ENCODE data around the gene AGAP1. TPM values are rescaled to one million over a fixed set of nuclear protein-coding genes. Genes with fewer than 3 reads are reported as not detected.
"Not testable (repeated sequence)": the region's sequence is repeated elsewhere in the genome, so short reads cannot be mapped to it uniquely, and the experiment has no call there.

AGAP1 gene
- total RNA-seq, 4 donors from 2014 or later = 33.7 to 55.2 (median 37.5) TPM

DNA sequence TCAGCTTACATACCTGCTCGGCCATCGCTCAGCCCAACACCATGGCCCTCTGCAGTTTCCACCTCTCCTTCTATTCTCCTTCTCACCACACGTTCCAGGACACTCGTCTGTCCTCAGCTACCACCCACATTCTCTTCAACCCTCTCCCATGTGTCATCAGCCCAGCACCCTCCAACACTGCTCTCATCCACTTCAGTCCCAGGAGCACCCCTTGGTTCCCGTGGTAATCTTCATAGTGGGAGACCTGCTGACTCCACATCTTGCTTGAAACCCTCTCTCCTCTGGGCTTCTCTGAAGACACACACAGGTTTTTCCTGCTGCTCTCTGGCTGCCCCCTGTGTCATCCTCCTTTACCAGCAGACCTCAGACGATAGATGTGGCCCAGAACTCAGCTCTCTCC, 445.6 kb downstream of the AGAP1 start:
- Histone ChIP-seq H3K4me1 (peaks cover 0 to 15% (median 0%) of the 10 kb centered on the region in 3 donors), H3K4me3 (no peak overlapping the region), H3K27me3 (no peaks in the 10 kb centered on the region), H3K36me3 (peaks cover 0 to 41% of the 10 kb centered on the region in 2 donors), H3K27ac (no peak overlapping the region), H3K9me3 (peaks cover 0 to 6% (median 0%) of the 10 kb centered on the region in 3 donors)
- no peak for ATAC-seq
- TF ChIP-seq EP300 (IDR thresholded peaks at IDR 0.05) (no peak), POLR2AphosphoS5 (IDR thresholded peaks at IDR 0.05) (no peak), POLR2A (IDR thresholded peaks at IDR 0.05) (no peak)
- TF ChIP-seq, protein P1, sequence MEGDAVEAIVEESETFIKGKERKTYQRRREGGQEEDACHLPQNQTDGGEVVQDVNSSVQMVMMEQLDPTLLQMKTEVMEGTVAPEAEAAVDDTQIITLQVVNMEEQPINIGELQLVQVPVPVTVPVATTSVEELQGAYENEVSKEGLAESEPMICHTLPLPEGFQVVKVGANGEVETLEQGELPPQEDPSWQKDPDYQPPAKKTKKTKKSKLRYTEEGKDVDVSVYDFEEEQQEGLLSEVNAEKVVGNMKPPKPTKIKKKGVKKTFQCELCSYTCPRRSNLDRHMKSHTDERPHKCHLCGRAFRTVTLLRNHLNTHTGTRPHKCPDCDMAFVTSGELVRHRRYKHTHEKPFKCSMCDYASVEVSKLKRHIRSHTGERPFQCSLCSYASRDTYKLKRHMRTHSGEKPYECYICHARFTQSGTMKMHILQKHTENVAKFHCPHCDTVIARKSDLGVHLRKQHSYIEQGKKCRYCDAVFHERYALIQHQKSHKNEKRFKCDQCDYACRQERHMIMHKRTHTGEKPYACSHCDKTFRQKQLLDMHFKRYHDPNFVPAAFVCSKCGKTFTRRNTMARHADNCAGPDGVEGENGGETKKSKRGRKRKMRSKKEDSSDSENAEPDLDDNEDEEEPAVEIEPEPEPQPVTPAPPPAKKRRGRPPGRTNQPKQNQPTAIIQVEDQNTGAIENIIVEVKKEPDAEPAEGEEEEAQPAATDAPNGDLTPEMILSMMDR (IDR thresholded peaks at IDR 0.05) = no peak
- 79 to 84% methylated on average over 4 to 6 of the region's 6 CpGs for WGBS, 2 donors (ENCODE audit: low coverage in 1 of 2)

DNA sequence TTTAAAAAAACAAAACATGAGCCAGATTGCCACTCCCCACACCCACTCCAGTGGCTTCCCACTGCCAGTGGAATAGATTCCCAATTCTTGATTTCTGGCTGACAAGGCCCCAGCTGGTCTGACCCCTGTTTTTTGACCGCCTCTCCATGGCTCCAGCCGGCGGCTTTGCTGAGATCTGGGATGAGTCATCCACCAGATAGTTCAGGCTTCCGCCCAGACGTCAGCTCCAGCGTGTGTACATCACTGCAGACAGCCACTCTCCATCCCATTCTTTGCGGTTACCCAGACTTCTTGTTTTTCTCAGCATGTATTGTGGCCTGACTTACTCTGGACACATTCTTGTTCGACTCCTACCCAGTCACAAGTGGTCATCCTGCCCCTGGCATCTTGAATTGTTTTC, 446.5 kb downstream of the AGAP1 start:
- Histone ChIP-seq H3K9me3 (peaks cover 0 to 6% (median 0%) of the 10 kb centered on the region in 3 donors), H3K4me3 (no peak overlapping the region), H3K36me3 (peaks cover 0 to 39% of the 10 kb centered on the region in 2 donors), H3K27me3 (no peaks in the 10 kb centered on the region), H3K4me1 (peaks cover 0 to 13% (median 0%) of the 10 kb centered on the region in 3 donors), H3K27ac (no peak overlapping the region)
- ATAC-seq = peak; percentile 78
- TF ChIP-seq POLR2AphosphoS5 (IDR thresholded peaks at IDR 0.05) (no peak), EP300 (IDR thresholded peaks at IDR 0.05) (no peak), POLR2A (IDR thresholded peaks at IDR 0.05) (no peak)
- TF ChIP-seq, protein P1 (IDR thresholded peaks at IDR 0.05) = no peak
- WGBS, 2 donors (ENCODE audit: low coverage in 1 of 2) = 68 to 73% methylated on average over 7 to 8 of the region's 8 CpGs

DNA sequence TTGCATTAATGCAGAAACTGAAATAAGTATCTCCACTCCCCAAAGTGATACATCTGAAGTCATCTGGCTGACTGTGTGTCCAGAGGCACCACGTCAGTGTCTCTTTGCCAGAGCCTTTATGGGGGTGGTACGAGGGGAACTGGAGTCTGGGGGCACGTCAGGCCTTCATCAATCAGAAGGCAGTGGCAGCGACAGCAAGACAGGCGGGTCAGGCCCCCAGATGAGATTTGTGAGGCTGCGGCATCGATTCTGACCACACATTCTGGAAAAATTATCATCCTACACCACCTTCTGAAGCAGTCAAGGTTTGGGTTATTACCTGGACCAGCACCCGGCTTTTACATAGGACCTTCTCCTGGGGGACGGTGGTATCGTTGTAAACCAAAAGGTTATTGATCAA, 450.7 kb downstream of the AGAP1 start:
- ATAC-seq = no peak
- 89 to 94% methylated on average over 5 to 10 of the region's 10 CpGs for WGBS, 2 donors (ENCODE audit: low coverage in 1 of 2)

DNA sequence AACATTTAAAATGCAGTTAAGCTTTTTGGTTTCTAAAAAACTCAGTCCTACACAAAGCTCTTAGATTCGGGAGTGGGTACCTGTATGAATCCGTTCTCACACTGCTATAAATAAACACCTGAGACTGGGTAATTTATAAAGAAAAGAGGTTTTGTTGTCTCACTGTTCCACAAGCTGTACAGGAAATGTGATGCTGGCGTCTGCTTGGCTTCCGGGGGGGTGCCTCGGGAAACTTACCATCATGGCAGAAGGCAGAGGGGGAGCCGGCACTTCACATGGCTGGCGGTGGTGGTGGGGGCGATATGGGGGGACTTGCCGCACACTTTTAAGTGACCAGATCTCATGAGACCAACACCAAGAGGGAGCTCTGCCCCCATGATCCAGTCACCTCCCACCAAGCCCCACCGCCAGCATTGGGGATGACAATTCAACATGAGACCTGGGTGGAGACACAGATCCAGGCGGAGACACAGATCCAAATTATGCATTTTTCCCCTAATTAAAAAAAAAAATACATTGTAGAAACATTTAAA, 451.8 kb downstream of the AGAP1 start:
- Histone ChIP-seq H3K9me3 (no peaks in the 10 kb centered on the region), H3K27ac (no peak overlapping the region), H3K4me3 (no peak overlapping the region), H3K4me1 (peaks cover 0 to under 1% (median 0%) of the 10 kb centered on the region in 3 donors), H3K36me3 (peaks cover 0 to 11% of the 10 kb centered on the region in 2 donors), H3K27me3 (no peaks in the 10 kb centered on the region)
- no peak for ATAC-seq
- 69 to 90% methylated on average over 2 to 5 of the region's 11 CpGs for WGBS, 2 donors (ENCODE audit: low coverage in 1 of 2)
- no peak for TF ChIP-seq POLR2A (IDR thresholded peaks at IDR 0.05)

More for the DNA sequence above, 450.7 kb downstream of the AGAP1 start:
- Histone ChIP-seq H3K4me1 (peaks cover 0 to 12% (median 0%) of the 10 kb centered on the region in 3 donors), H3K36me3 (peaks cover 0 to 11% of the 10 kb centered on the region in 2 donors), H3K9me3 (no peaks in the 10 kb centered on the region), H3K27me3 (no peaks in the 10 kb centered on the region), H3K27ac (no peak overlapping the region), H3K4me3 (no peak overlapping the region)
- TF ChIP-seq POLR2A (IDR thresholded peaks at IDR 0.05) (no peak), POLR2AphosphoS5 (IDR thresholded peaks at IDR 0.05) (no peak), EP300 (IDR thresholded peaks at IDR 0.05) (no peak)
- TF ChIP-seq, protein P1 (IDR thresholded peaks at IDR 0.05) = no peak

DNA sequence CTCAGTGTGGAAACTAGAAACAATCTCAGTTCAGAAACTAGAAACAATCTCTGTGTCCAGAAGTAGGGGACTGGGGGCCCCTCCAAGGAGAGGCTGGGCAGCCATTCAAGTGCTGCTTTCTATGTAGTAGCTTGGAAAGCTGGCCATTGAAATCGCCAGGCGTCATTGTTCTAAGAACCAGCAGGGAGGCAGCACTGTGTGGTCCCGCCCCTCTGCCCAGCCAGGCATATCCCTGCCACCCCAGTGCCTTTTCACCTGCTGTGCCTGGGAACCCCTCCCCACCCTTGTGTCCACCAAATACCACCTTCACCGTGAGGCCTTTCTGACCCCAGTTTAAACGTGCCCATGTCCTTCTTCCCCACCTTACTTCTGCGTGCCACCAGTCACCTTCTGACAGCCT, 452.7 kb downstream of the AGAP1 start:
- ATAC-seq = no peak
- 91% methylated on average over 6 of the region's 6 CpGs; no CpG with 5 or more reads in 1 of the 2 donors for WGBS, 2 donors (ENCODE audit: low coverage in 1 of 2)
- H3K27ac ChIP-seq = no peak overlapping the region
- no peak for TF ChIP-seq POLR2AphosphoS5 (IDR thresholded peaks at IDR 0.05)
- TF ChIP-seq, protein P1 (IDR thresholded peaks at IDR 0.05) = no peak
- TF ChIP-seq EP300 (IDR thresholded peaks at IDR 0.05) = no peak
- TF ChIP-seq POLR2A (IDR thresholded peaks at IDR 0.05) = no peak
- no peaks in the 10 kb centered on the region for H3K27me3 ChIP-seq
- H3K4me3 ChIP-seq = no peak overlapping the region
- H3K4me1 ChIP-seq = no peaks in the 10 kb centered on the region
- H3K9me3 ChIP-seq = no peaks in the 10 kb centered on the region
- peaks cover 0 to 5% of the 10 kb centered on the region in 2 donors for H3K36me3 ChIP-seq

DNA sequence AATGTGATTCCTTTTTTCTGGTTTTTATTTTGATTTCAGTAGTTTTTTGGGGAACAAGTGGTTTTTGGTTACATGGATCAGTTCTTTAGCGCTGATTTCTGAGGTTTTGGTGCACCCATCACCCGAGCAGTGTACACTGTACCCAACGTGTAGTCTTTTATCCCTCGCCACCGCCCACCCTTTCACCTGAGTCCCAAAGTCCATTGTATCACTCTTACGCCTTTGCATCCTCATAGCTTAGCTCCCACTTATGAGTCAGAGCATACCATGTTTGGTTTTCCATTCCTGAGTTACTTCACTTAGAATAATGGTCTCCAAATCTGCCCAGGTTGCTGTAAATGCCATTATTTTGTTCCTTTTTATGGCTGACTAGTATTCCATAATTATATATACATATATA, 453.2 kb downstream of the AGAP1 start:
- not testable (repeated sequence) for H3K27me3 ChIP-seq, ATAC-seq

More for the DNA sequence above, 453.2 kb downstream of the AGAP1 start:
- not testable (repeated sequence) for H3K4me1 ChIP-seq, H3K9me3 ChIP-seq, H3K36me3 ChIP-seq, H3K27ac ChIP-seq, H3K4me3 ChIP-seq
- WGBS, 2 donors (ENCODE audit: low coverage in 1 of 2) = 40 to 85% methylated on average over 1 to 6 of the region's 6 CpGs
